K562 (cell line): Measurements from ENCODE around the gene CAPN13. TPM values are rescaled to one million over a fixed set of nuclear protein-coding genes. Genes with fewer than 3 reads are reported as not detected.

Source experiments
- ATAC-seq: fragments of 200-7000 bp; cut with Tn5 transposase; 3 replicates; pipeline ENCODE4 v1.9.1; 2020; ENCODE audit warnings: moderate library complexity
- BruUV-seq: library from RNA; stranded (reverse); fragments of 400-500 nt; replicated peaks from 2 replicates; lab custom pipeline; 2021; lab: Mats Ljungman, UMichigan
- CTCF ChIA-PET: fragments of 300-600 bp; formaldehyde crosslinking; extraction: SDS; loops from one replicate; lab custom pipeline; 2021; ENCODE audit warnings: low intra/inter-chr PET ratio; lab: Yijun Ruan, JAX
- POLR2A ChIA-PET: fragments of 300-600, 350-650 bp; sonication (Branson Sonifier 250); formaldehyde crosslinking; extraction: SDS; loops from one replicate; lab custom pipeline; 2021; ENCODE audit warnings: antibody characterized with exemption, inconsistent platforms; lab: Yijun Ruan, JAX
- DNase-seq, 4 experiments: peaks; one replicate each; pipeline versions ENCODE4 v3.0.0 to v3.0.0-alpha.2; 2011 to 2018; ENCODE audit warnings: low spot score in 3 of 4, mixed read lengths in 3 of 4; ENCODE audit errors: extremely low read depth in 1 of 4
- FAIRE-seq: peaks from 2 replicates; lab custom pipeline; 2011; peaks lifted over from hg19 to GRCh38; lab: Jason Lieb, UNC
- H2AFZ ChIP-seq: 2 replicates; pipeline ENCODE4 v1.6.0; 2011; ENCODE audit warnings: low read depth, low read length, control low read depth, inconsistent platforms
- H3K27ac ChIP-seq: fragments of 200-600 bp; 3 replicates; pipeline ENCODE4 v1.8.0; 2011; ENCODE audit warnings: low read depth, mild to moderate bottlenecking, control low read depth, inconsistent platforms, low read length, moderate library complexity, mixed read lengths; ENCODE audit errors: extremely low read depth
- H3K27me3 ChIP-seq, 2 experiments: fragments of 300-600 bp in 1 of 2; 2 replicates in 1 of 2; 3 replicates in 1 of 2; pipeline versions ENCODE4 v1.6.0 to v1.8.0; 2011; ENCODE audit warnings: inconsistent platforms in 2 of 2, low read length in 2 of 2, mild to moderate bottlenecking in 1 of 2, mixed read lengths in 1 of 2, moderate library complexity in 1 of 2; ENCODE audit not compliant: control insufficient read depth in 2 of 2, insufficient read depth in 2 of 2
- H3K36me3 ChIP-seq: fragments of 300-600 bp; 3 replicates; pipeline ENCODE4 v1.8.0; 2011; ENCODE audit warnings: mild to moderate bottlenecking, low read length, inconsistent platforms; ENCODE audit not compliant: control insufficient read depth, insufficient read depth
- H3K4me1 ChIP-seq, 2 experiments: fragments of 200-600 bp in 1 of 2; replicated peaks in 1 of 2; 2 replicates in 1 of 2; 3 replicates in 1 of 2; pipeline versions ENCODE4 v1.5.1 to v1.8.0; 2011; ENCODE audit warnings: inconsistent platforms in 2 of 2, low read length in 2 of 2, mild to moderate bottlenecking in 1 of 2, mixed read lengths in 1 of 2, moderate library complexity in 1 of 2; ENCODE audit not compliant: control insufficient read depth in 2 of 2, insufficient read depth in 2 of 2
- H3K4me2 ChIP-seq: 2 replicates; pipeline ENCODE4 v1.6.1; 2011; ENCODE audit warnings: low read length, control low read depth, inconsistent platforms, mixed read lengths; ENCODE audit not compliant: insufficient read depth
- H3K4me3 ChIP-seq: fragments of 200-600 bp; sonication (generic), shearing (Covaris generic); 2 replicates; pipeline ENCODE4 v1.5.1; 2016; ENCODE audit warnings: control low read depth, inconsistent platforms
- H3K79me2 ChIP-seq: fragments of 200-600 bp; 3 replicates; pipeline ENCODE4 v1.8.0; 2011; ENCODE audit warnings: low read length, inconsistent platforms; ENCODE audit not compliant: control insufficient read depth, insufficient read depth
- H3K9ac ChIP-seq, 2 experiments: 2 replicates each; pipeline versions ENCODE4 v1.6.0 to v1.6.1; 2011; ENCODE audit warnings: low read depth in 2 of 2, low read length in 2 of 2, control low read depth in 1 of 2, inconsistent platforms in 1 of 2, mild to moderate bottlenecking in 1 of 2, mixed read lengths in 1 of 2; ENCODE audit not compliant: insufficient read depth in 1 of 2
- H3K9me1 ChIP-seq: one replicate; pipeline ENCODE4 v1.6.0; 2011; ENCODE audit warnings: inconsistent platforms, mild to moderate bottlenecking, low read length, moderate library complexity; ENCODE audit not compliant: control insufficient read depth, insufficient read depth
- H3K9me3 ChIP-seq: replicated peaks from 2 replicates; pipeline ENCODE4 v1.5.1; 2011; ENCODE audit warnings: low read depth, low read length, inconsistent platforms; ENCODE audit not compliant: control insufficient read depth, insufficient read depth
- H4K20me1 ChIP-seq: replicated peaks from 2 replicates; pipeline ENCODE4 v1.6.1; 2011; ENCODE audit warnings: low read length, inconsistent platforms, mixed read lengths; ENCODE audit not compliant: control insufficient read depth, insufficient read depth
- CEBPG ChIP-seq, 3 experiments: fragments of 200-800 bp in 1 of 3; sonication (Bioruptor generic) in 1 of 3; sonication (generic) in 1 of 3; formaldehyde crosslinking in 1 of 3; IDR thresholded peaks in 2 of 3; conservative IDR thresholded peaks in 1 of 3; 2 replicates each; pipeline versions ENCODE4 v1.6.1 to v1.8.0; 2016 to 2022; ENCODE audit warnings: missing compliant biosample characterization in 2 of 3, missing genetic modification characterization in 2 of 3, mild to moderate bottlenecking in 1 of 3, missing genetic modification reagents in 1 of 3
- CHD2 ChIP-seq: IDR thresholded peaks from 2 replicates; pipeline ENCODE4 v1.6.1; 2011; ENCODE audit warnings: low read depth, low read length
- HDAC6 ChIP-seq: IDR thresholded peaks from 2 replicates; pipeline ENCODE4 v1.6.1; 2012; ENCODE audit warnings: low read depth, mild to moderate bottlenecking, control low read depth, inconsistent platforms, low read length, moderate library complexity
- KAT2B ChIP-seq: IDR thresholded peaks from one replicate; pipeline ENCODE4 v1.6.1; 2012; ENCODE audit warnings: low read depth, mild to moderate bottlenecking, control low read depth, inconsistent platforms, low read length, moderate library complexity
- NEUROD1 ChIP-seq: fragments of 150-350 bp; IDR thresholded peaks from 2 replicates; pipeline ENCODE4 v1.6.1; 2014; ENCODE audit warnings: borderline replicate concordance, low read length, low read depth; ENCODE audit not compliant: partially characterized antibody
- PML ChIP-seq: IDR thresholded peaks from 2 replicates; pipeline ENCODE4 v1.6.1; 2012; ENCODE audit warnings: low read length, inconsistent platforms
- SIRT6 ChIP-seq: IDR thresholded peaks from one replicate; pipeline ENCODE4 v1.6.1; 2012; ENCODE audit warnings: low read depth, mild to moderate bottlenecking, control low read depth, inconsistent platforms, low read length, moderate library complexity
- SMARCB1 ChIP-seq: IDR thresholded peaks from 2 replicates; pipeline ENCODE4 v1.6.1; 2011; ENCODE audit warnings: improper control_type of control experiment, low read depth; ENCODE audit not compliant: insufficient read length
- ZNF165 ChIP-seq: fragments of 250-450 bp; sonication (Bioruptor Pico); IDR thresholded peaks from 2 replicates; pipeline ENCODE4 v1.4.0; 2020; ENCODE audit warnings: borderline replicate concordance
- ZNF561 ChIP-seq: fragments of 450-650 bp; formaldehyde crosslinking; conservative IDR thresholded peaks from 2 replicates; pipeline ENCODE4 v1.4.0; 2020; ENCODE audit warnings: mild to moderate bottlenecking, moderate library complexity
- ZNF589 ChIP-seq: fragments of 200-800 bp; sonication (Bioruptor generic); IDR thresholded peaks from 2 replicates; pipeline ENCODE4 v1.6.1; 2016; ENCODE audit warnings: low read depth, missing genetic modification characterization, missing compliant biosample characterization
- WGBS: fragments of 100-300 bp; shearing (Covaris generic); methylation state at CpG from one replicate; pipeline ENCODE4 v1.1.6; 2016; ENCODE audit warnings: low coverage, mixed read lengths; ENCODE audit not compliant: insufficient coverage; ENCODE audit errors: missing lambda C conversion rate; 5-methylcytosine and 5-hydroxymethylcytosine counted together
- in situ Hi-C: fragments of 300-500 bp; cut with MboI; formaldehyde crosslinking; loops from 4 replicates; pipeline ENCODE4 v1.15.0; 2018; ENCODE audit warnings: inconsistent platforms, mixed read lengths
- intact Hi-C: fragments of 100-400 bp; cut with micrococcal nuclease; formaldehyde crosslinking; loops from 2 replicates; pipeline ENCODE4 v1.14.2; 2022
- polyA plus RNA-seq, 8 experiments: library from polyadenylated mRNA; depleted of rRNA in 4 of 8; stranded (reverse) in 5 of 8; unstranded in 3 of 8; fragments of >200 nt; fragmentation: Nextera tagmentation in 2 of 8; fragmentation: Illumina TruSeq in 1 of 8; extraction: Ambion mirVana in 2 of 8; extraction: Trizol in 1 of 8; gene quantifications; 2 replicates each; pipeline versions ENCODE4 v1.2.1 to v1.2.3, GENCODE V29; 2011 to 2014; ENCODE audit warnings: inconsistent platforms in 1 of 8, missing spikeins in 1 of 8
- total RNA-seq, 7 experiments: library from RNA; depleted of rRNA in 6 of 7; stranded (reverse); fragments of >200 nt in 6 of 7; fragmentation: Illumina TruSeq in 2 of 7; extraction: Trizol in 2 of 7; gene quantifications; 2 replicates each; pipeline versions ENCODE4 v1.2.1 to v1.2.3, GENCODE V29; 2011 to 2021; ENCODE audit warnings: low replicate concordance in 1 of 7
- TF ChIP-seq, protein P1 (sequence below): fragments of 450-650 bp; IDR thresholded peaks from 2 replicates; pipeline ENCODE4 v1.7.1; 2018; ENCODE audit warnings: mild to moderate bottlenecking, low read depth; ENCODE audit not compliant: partially characterized antibody
- TF ChIP-seq, protein P2 (sequence below): fragments of 250-450 bp; sonication (Bioruptor Pico); IDR thresholded peaks from 2 replicates; pipeline ENCODE4 v1.9.0; 2021; ENCODE audit warnings: mild to moderate bottlenecking

Gene CAPN13
- total and polyA plus RNA-seq, 9 of the 15 experiments (the other 6 are each of a cell fraction or from before 2014, with no cell fraction given) = not detected

DNA sequence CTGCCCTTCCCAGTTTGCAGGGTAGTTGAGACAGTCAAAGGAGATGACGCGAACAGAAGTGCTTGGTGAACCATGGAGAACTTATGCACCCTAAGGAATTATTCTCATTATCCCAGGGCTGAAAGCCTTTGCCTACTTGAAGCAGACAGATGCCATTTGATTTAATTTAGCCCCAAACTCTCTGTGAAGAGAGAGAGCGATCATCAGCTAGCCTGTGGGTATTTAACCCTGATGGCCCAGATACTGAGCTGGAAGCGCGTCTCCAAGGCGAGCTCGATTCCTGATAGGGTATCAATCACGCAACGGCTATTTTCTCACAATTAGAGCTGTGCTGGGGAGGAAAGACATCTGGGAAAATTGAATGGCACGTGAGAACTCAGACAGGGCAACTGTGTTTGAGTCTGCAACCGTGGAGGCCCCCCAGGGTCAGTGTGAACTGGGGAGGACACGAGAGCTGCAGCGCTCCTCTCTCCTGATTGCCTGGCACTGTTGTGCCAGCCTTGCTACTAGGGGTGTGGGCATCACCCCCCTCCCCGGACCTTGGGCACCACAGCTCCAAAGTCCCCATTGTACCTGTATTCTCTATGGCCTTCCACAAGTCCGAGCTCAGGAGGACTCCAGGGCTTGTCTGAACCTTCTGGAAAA, 73.2 kb downstream of the CAPN13 start:
- BruUV-seq = no TSS peak
- under 1% methylated on average over 15 of the region's 15 CpGs for WGBS
- no peak overlapping the region for H2AFZ ChIP-seq
- no peak overlapping the region for H3K9ac ChIP-seq
- no peaks in the 10 kb centered on the region for H3K9me1 ChIP-seq
- H3K27me3 ChIP-seq = peaks cover 27 to 63% of the 10 kb centered on the region in 2 experiments; a peak in 4 of 5 replicates
- H3K27ac ChIP-seq = no peak overlapping the region
- no peaks in the 10 kb centered on the region; the same call in 1 of the 2 replicates for H4K20me1 ChIP-seq
- no peaks in the 10 kb centered on the region for H3K4me1 ChIP-seq
- H3K36me3 ChIP-seq = no peaks in the 10 kb centered on the region
- no peak for ATAC-seq
- no peaks in the 10 kb centered on the region for H3K9me3 ChIP-seq
- intact Hi-C loops = no loop called here
- TF ChIP-seq HDAC6 = no peak
- TF ChIP-seq SIRT6 = no peak
- no peak for TF ChIP-seq NEUROD1
- no peak for TF ChIP-seq KAT2B
- TF ChIP-seq SMARCB1 = no peak
- no peak for FAIRE-seq
- ChIA-PET CTCF (no interaction called here), POLR2A (interaction anchor here (1.0 kb wide), 1 partner anchor 16 kb away, joined by 3 read pairs; no protein-coding TSS in a partner anchor)
- no peak overlapping the region for H3K4me2 ChIP-seq
- no peaks in the 10 kb centered on the region for H3K79me2 ChIP-seq
- no peak for DNase-seq
- in situ Hi-C loops = no loop called here
- H3K4me3 ChIP-seq = no peak overlapping the region

DNA sequence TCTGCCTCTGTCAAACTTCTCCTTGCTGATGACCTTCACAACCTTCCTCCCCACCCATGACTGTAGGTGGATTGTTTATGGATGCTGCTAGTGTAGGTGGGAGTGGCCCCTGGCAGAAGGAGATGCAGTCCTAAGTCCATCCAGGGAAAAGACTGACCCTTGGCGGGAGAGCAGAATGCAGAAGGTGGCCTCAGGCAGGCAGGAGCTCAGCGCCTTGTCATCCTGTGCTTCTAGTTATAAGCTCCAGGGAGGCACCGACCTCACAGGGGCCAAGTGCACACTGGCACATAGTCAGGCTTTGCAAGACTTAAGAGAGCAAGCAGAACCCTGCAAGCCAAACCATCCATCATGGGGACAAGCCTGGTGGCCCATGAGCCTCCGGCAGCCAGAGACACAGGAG, 74.4 kb downstream of the CAPN13 start:
- no peak overlapping the region for H3K4me3 ChIP-seq
- no peaks in the 10 kb centered on the region for H3K36me3 ChIP-seq
- H3K27ac ChIP-seq = no peak overlapping the region
- no peak overlapping the region for H3K9ac ChIP-seq
- ChIA-PET POLR2A (interaction anchor here (0.5 to 1.2 kb wide), 2 partner anchors 8 to 14 kb away, joined by 3 to 4 read pairs; no protein-coding TSS in a partner anchor), CTCF (no interaction called here)
- no peaks in the 10 kb centered on the region for H3K4me1 ChIP-seq
- peaks cover 26 to 63% of the 10 kb centered on the region in 2 experiments; a peak in 4 of 5 replicates for H3K27me3 ChIP-seq
- H3K79me2 ChIP-seq = no peaks in the 10 kb centered on the region
- FAIRE-seq (no peak), DNase-seq (no peak), ATAC-seq (no peak)
- no peak overlapping the region for H3K4me2 ChIP-seq
- H3K9me1 ChIP-seq = no peaks in the 10 kb centered on the region
- H3K9me3 ChIP-seq = no peaks in the 10 kb centered on the region
- no TSS peak for BruUV-seq
- H4K20me1 ChIP-seq = no peaks in the 10 kb centered on the region; the same call in 1 of the 2 replicates
- WGBS = 0% methylated on average over 4 of the region's 4 CpGs
- intact Hi-C loops = no loop called here
- no peak overlapping the region for H2AFZ ChIP-seq
- in situ Hi-C loops = no loop called here
- no peak for TF ChIP-seq ZNF165 (CRISPR knock-in tag)
- TF ChIP-seq ZNF589 (CRISPR knock-in tag) = no peak
- TF ChIP-seq ZNF561 (CRISPR knock-in tag) = no peak
- TF ChIP-seq PML = no peak
- TF ChIP-seq CEBPG (CRISPR knock-in tag; IDR thresholded peaks at IDR 0.05) = no peak
- TF ChIP-seq CEBPG (tag; conservative IDR thresholded peaks at IDR 0.05 in 1 of 2, IDR thresholded peaks at IDR 0.05 in 1 of 2) = no peak
- TF ChIP-seq, protein P1, sequence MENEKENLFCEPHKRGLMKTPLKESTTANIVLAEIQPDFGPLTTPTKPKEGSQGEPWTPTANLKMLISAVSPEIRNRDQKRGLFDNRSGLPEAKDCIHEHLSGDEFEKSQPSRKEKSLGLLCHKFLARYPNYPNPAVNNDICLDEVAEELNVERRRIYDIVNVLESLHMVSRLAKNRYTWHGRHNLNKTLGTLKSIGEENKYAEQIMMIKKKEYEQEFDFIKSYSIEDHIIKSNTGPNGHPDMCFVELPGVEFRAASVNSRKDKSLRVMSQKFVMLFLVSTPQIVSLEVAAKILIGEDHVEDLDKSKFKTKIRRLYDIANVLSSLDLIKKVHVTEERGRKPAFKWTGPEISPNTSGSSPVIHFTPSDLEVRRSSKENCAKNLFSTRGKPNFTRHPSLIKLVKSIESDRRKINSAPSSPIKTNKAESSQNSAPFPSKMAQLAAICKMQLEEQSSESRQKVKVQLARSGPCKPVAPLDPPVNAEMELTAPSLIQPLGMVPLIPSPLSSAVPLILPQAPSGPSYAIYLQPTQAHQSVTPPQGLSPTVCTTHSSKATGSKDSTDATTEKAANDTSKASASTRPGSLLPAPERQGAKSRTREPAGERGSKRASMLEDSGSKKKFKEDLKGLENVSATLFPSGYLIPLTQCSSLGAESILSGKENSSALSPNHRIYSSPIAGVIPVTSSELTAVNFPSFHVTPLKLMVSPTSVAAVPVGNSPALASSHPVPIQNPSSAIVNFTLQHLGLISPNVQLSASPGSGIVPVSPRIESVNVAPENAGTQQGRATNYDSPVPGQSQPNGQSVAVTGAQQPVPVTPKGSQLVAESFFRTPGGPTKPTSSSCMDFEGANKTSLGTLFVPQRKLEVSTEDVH = no peak
- no peak for TF ChIP-seq CHD2
- TF ChIP-seq, protein P2, sequence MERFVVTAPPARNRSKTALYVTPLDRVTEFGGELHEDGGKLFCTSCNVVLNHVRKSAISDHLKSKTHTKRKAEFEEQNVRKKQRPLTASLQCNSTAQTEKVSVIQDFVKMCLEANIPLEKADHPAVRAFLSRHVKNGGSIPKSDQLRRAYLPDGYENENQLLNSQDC = no peak
